Measurements from ENCODE around the gene AKAP8L.
"Not testable (repeated sequence)": the region's sequence is repeated elsewhere in the genome, so short reads cannot be mapped to it uniquely, and the experiment has no call there.

Gene AKAP8L

GRCh38 chr19:15371119-15371518, 47.7 kb downstream of the AKAP8L start:
- Histone ChIP-seq H3K9ac (ENCODE audit: low read depth, low read length) (no peak overlapping the region), H3K27me3 (ENCODE audit: control insufficient read depth, insufficient read depth, low read length) (no peaks in the 10 kb centered on the region), H3K36me3 (ENCODE audit: insufficient read depth, low read length) (peaks cover 68% of the 10 kb centered on the region), H3K4me1 (ENCODE audit: control insufficient read depth, insufficient read depth, low read length) (peaks cover 18% of the 10 kb centered on the region), H3K9me3 (replicated peaks; ENCODE audit: low read length) (no peaks in the 10 kb centered on the region), H3K4me2 (ENCODE audit: low read length) (no peak overlapping the region), H3K4me3 (ENCODE audit: low read length) (no peak overlapping the region)

- Histone ChIP-seq H3K4me1 (ENCODE audit: control insufficient read depth, insufficient read depth, low read length) (peaks cover 6% of the 10 kb centered on the region), H3K4me2 (ENCODE audit: low read length) (no peak overlapping the region), H3K9ac (ENCODE audit: low read depth, low read length) (no peak overlapping the region), H3K4me3 (ENCODE audit: low read length) (no peak overlapping the region), H3K27me3 (ENCODE audit: control insufficient read depth, insufficient read depth, low read length) (no peaks in the 10 kb centered on the region), H3K9me3 (replicated peaks; ENCODE audit: low read length) (no peaks in the 10 kb centered on the region), H3K36me3 (ENCODE audit: insufficient read depth, low read length) (peaks cover 80% of the 10 kb centered on the region)
Measured at GRCh38 chr19:15369594-15369891, 49.2 kb downstream of the AKAP8L start.

- peaks cover under 1% of the 10 kb centered on the region for H3K4me1 ChIP-seq (ENCODE audit: control insufficient read depth, insufficient read depth, low read length)
- H3K9ac ChIP-seq (ENCODE audit: low read depth, low read length): no peak overlapping the region
- no peak overlapping the region for H3K4me3 ChIP-seq (ENCODE audit: low read length)
- H3K36me3 ChIP-seq (ENCODE audit: insufficient read depth, low read length): peaks cover 80% of the 10 kb centered on the region
- no peaks in the 10 kb centered on the region for H3K9me3 ChIP-seq (replicated peaks; ENCODE audit: low read length)
- no peaks in the 10 kb centered on the region for H3K27me3 ChIP-seq (ENCODE audit: control insufficient read depth, insufficient read depth, low read length)
- H3K4me2 ChIP-seq (ENCODE audit: low read length): no peak overlapping the region
Measured at GRCh38 chr19:15368798-15369593, 49.8 kb downstream of the AKAP8L start.

- H3K4me1 ChIP-seq (ENCODE audit: control insufficient read depth, insufficient read depth, low read length): no peaks in the 10 kb centered on the region
- H3K9me3 ChIP-seq (replicated peaks; ENCODE audit: low read length): no peaks in the 10 kb centered on the region
- no peaks in the 10 kb centered on the region for H3K27me3 ChIP-seq (ENCODE audit: control insufficient read depth, insufficient read depth, low read length)
- H3K4me2 ChIP-seq (ENCODE audit: low read length): no peak overlapping the region
- H3K9ac ChIP-seq (ENCODE audit: low read depth, low read length): no peak overlapping the region
- H3K4me3 ChIP-seq (ENCODE audit: low read length): no peak overlapping the region
- H3K36me3 ChIP-seq (ENCODE audit: insufficient read depth, low read length): peaks cover 77% of the 10 kb centered on the region
Measured at GRCh38 chr19:15368051-15368632, 50.6 kb downstream of the AKAP8L start.

GRCh38 chr19:15367439-15367838, 51.3 kb downstream of the AKAP8L start:
- Histone ChIP-seq H3K36me3 (ENCODE audit: insufficient read depth, low read length) (peaks cover 70% of the 10 kb centered on the region), H3K4me2 (ENCODE audit: low read length) (no peak overlapping the region), H3K4me1 (ENCODE audit: control insufficient read depth, insufficient read depth, low read length) (no peaks in the 10 kb centered on the region), H3K9ac (ENCODE audit: low read depth, low read length) (no peak overlapping the region), H3K9me3 (replicated peaks; ENCODE audit: low read length) (no peaks in the 10 kb centered on the region), H3K27me3 (ENCODE audit: control insufficient read depth, insufficient read depth, low read length) (no peaks in the 10 kb centered on the region), H3K4me3 (ENCODE audit: low read length) (no peak overlapping the region)

GRCh38 chr19:15365264-15365663, 53.5 kb downstream of the AKAP8L start:
- Histone ChIP-seq H3K9me3 (replicated peaks; ENCODE audit: low read length) (no peaks in the 10 kb centered on the region), H3K4me1 (ENCODE audit: control insufficient read depth, insufficient read depth, low read length) (no peaks in the 10 kb centered on the region), H3K4me3 (ENCODE audit: low read length) (no peak overlapping the region), H3K4me2 (ENCODE audit: low read length) (no peak overlapping the region), H3K27me3 (ENCODE audit: control insufficient read depth, insufficient read depth, low read length) (no peaks in the 10 kb centered on the region), H3K9ac (ENCODE audit: low read depth, low read length) (no peak overlapping the region), H3K36me3 (ENCODE audit: insufficient read depth, low read length) (peaks cover 65% of the 10 kb centered on the region)

- H3K9me3 ChIP-seq (replicated peaks; ENCODE audit: low read length); H3K4me1 ChIP-seq (ENCODE audit: control insufficient read depth, insufficient read depth, low read length); H3K4me3 ChIP-seq (ENCODE audit: low read length); H3K4me2 ChIP-seq (ENCODE audit: low read length); H3K27me3 ChIP-seq (ENCODE audit: control insufficient read depth, insufficient read depth, low read length); H3K9ac ChIP-seq (ENCODE audit: low read depth, low read length): not testable (repeated sequence)
- peaks cover 60% of the 10 kb centered on the region for H3K36me3 ChIP-seq (ENCODE audit: insufficient read depth, low read length)
Measured at GRCh38 chr19:15363791-15364190, 55.0 kb downstream of the AKAP8L start.

GRCh38 chr19:15363048-15363447, 55.7 kb downstream of the AKAP8L start:
- H3K36me3 ChIP-seq (ENCODE audit: insufficient read depth, low read length): peaks cover 60% of the 10 kb centered on the region
- H3K4me3 ChIP-seq (ENCODE audit: low read length); H3K9me3 ChIP-seq (replicated peaks; ENCODE audit: low read length); H3K27me3 ChIP-seq (ENCODE audit: control insufficient read depth, insufficient read depth, low read length); H3K4me2 ChIP-seq (ENCODE audit: low read length); H3K9ac ChIP-seq (ENCODE audit: low read depth, low read length): not testable (repeated sequence)
- H3K4me1 ChIP-seq (ENCODE audit: control insufficient read depth, insufficient read depth, low read length): peaks cover 12% of the 10 kb centered on the region

- H3K27me3 ChIP-seq (ENCODE audit: control insufficient read depth, insufficient read depth, low read length); H3K4me3 ChIP-seq (ENCODE audit: low read length); H3K4me2 ChIP-seq (ENCODE audit: low read length); H3K9ac ChIP-seq (ENCODE audit: low read depth, low read length); H3K9me3 ChIP-seq (replicated peaks; ENCODE audit: low read length): not testable (repeated sequence)
- peaks cover 58% of the 10 kb centered on the region for H3K36me3 ChIP-seq (ENCODE audit: insufficient read depth, low read length)
- H3K4me1 ChIP-seq (ENCODE audit: control insufficient read depth, insufficient read depth, low read length): peaks cover 12% of the 10 kb centered on the region
Measured at GRCh38 chr19:15360015-15360414, 58.8 kb downstream of the AKAP8L start.

GRCh38 chr19:15358918-15359317, 59.9 kb downstream of the AKAP8L start:
- Histone ChIP-seq H3K36me3 (ENCODE audit: insufficient read depth, low read length) (peaks cover 64% of the 10 kb centered on the region), H3K9ac (ENCODE audit: low read depth, low read length) (peak overlapping the region; percentile 7), H3K9me3 (replicated peaks; ENCODE audit: low read length) (no peaks in the 10 kb centered on the region)

GRCh38 chr19:15357906-15358305, 60.9 kb downstream of the AKAP8L start:
- Histone ChIP-seq H3K36me3 (ENCODE audit: insufficient read depth, low read length) (peaks cover 71% of the 10 kb centered on the region), H3K9me3 (replicated peaks; ENCODE audit: low read length) (no peaks in the 10 kb centered on the region), H3K9ac (ENCODE audit: low read depth, low read length) (no peak overlapping the region), H3K4me3 (ENCODE audit: low read length) (no peak overlapping the region), H3K27me3 (ENCODE audit: control insufficient read depth, insufficient read depth, low read length) (no peaks in the 10 kb centered on the region), H3K4me2 (ENCODE audit: low read length) (no peak overlapping the region), H3K4me1 (ENCODE audit: control insufficient read depth, insufficient read depth, low read length) (peaks cover 12% of the 10 kb centered on the region)

More at GRCh38 chr19:15358918-15359317, 59.9 kb downstream of the AKAP8L start:
- Histone ChIP-seq H3K27me3 (ENCODE audit: control insufficient read depth, insufficient read depth, low read length) (no peaks in the 10 kb centered on the region), H3K4me2 (ENCODE audit: low read length) (no peak overlapping the region), H3K4me1 (ENCODE audit: control insufficient read depth, insufficient read depth, low read length) (peaks cover 12% of the 10 kb centered on the region), H3K4me3 (ENCODE audit: low read length) (no peak overlapping the region)

Measured in skeletal muscle satellite cell (primary cell).